AG04449 (cell line): ENCODE results near the gene AQP12B.

Experiments used
- CTCF ChIA-PET: fragments of 350-600 bp; formaldehyde crosslinking; extraction: SDS; loops from one replicate; lab custom pipeline; 2021; ENCODE audit warnings: antibody characterized with exemption; lab: Yijun Ruan, JAX
- POLR2A ChIA-PET: fragments of 400-600, 350-600 bp; formaldehyde crosslinking; extraction: SDS; loops from one replicate; lab custom pipeline; 2020; ENCODE audit warnings: antibody characterized with exemption, inconsistent platforms; lab: Yijun Ruan, JAX
- DNase-seq: peaks from one replicate; pipeline ENCODE4 v3.0.0-alpha.2; 2010; ENCODE audit warnings: low read depth, low spot score
- H3K4me3 ChIP-seq: 2 replicates; pipeline ENCODE4 v1.5.1; 2011; ENCODE audit warnings: low read depth, mild to moderate bottlenecking, control low read depth, low read length
- CTCF ChIP-seq: IDR thresholded peaks from one replicate; pipeline ENCODE4 v1.5.1; 2011; ENCODE audit warnings: mild to moderate bottlenecking, moderate library complexity, low read length, control low read depth, inconsistent platforms; ENCODE audit not compliant: insufficient read depth; ENCODE audit errors: missing control alignments

The AQP12B gene

GRCh38 chr2:240723851-240724250 is 41.2 kb upstream of the AQP12B start:
- ChIA-PET CTCF (no interaction called here), POLR2A (no interaction called here)
- no peak for DNase-seq
- no peak overlapping the region for H3K4me3 ChIP-seq
- TF ChIP-seq CTCF: no peak

GRCh38 chr2:240722796-240723735 is 40.4 kb upstream of the AQP12B start:
- no peak for TF ChIP-seq CTCF
- ChIA-PET POLR2A (no interaction called here), CTCF (no interaction called here)
- no peak for DNase-seq
- no peak overlapping the region for H3K4me3 ChIP-seq

GRCh38 chr2:240722376-240722775 is 39.7 kb upstream of the AQP12B start:
- H3K4me3 ChIP-seq: no peak overlapping the region
- CTCF ChIA-PET: no interaction called here
- no peak for TF ChIP-seq CTCF
- POLR2A ChIA-PET: no interaction called here
- DNase-seq: no peak

GRCh38 chr2:240721596-240722180 is 39.0 kb upstream of the AQP12B start:
- no peak overlapping the region for H3K4me3 ChIP-seq
- no peak for DNase-seq
- ChIA-PET CTCF (no interaction called here), POLR2A (no interaction called here)
- no peak for TF ChIP-seq CTCF

- POLR2A ChIA-PET: no interaction called here
- CTCF ChIA-PET: no interaction called here
- TF ChIP-seq CTCF: no peak
These were observed 38.3 kb upstream of the AQP12B start for GRCh38 chr2:240720686-240721595.

More at GRCh38 chr2:240720686-240721595, 38.3 kb upstream of the AQP12B start:
- no peak for DNase-seq
- no peak overlapping the region for H3K4me3 ChIP-seq
